Peyer's patch (tissue), 4 donors: ENCODE measurements around the gene NUP153.

ENCODE experiments used
- CTCF ChIP-seq, 6 experiments: fragments of 450-650 bp in 4 of 6; fragments of 200-600 bp in 2 of 6; sonication (generic) in 1 of 6; IDR thresholded peaks; one replicate each; pipeline ENCODE4 v1.5.1; 2017 to 2019; ENCODE audit warnings: antibody characterized with exemption in 6 of 6, mild to moderate bottlenecking in 3 of 6, moderate library complexity in 1 of 6
- POLR2A ChIP-seq, 2 donors: fragments of 450-650 bp; IDR thresholded peaks; one replicate each; pipeline ENCODE4 v1.5.1; 2017; ENCODE audit warnings: antibody characterized with exemption in 2 of 2, mild to moderate bottlenecking in 2 of 2, moderate library complexity in 2 of 2

GRCh38 chr6:17703256-17703694, 3.5 kb downstream of the NUP153 start:
- TF ChIP-seq CTCF (IDR thresholded peaks at IDR 0.05) (no peak), POLR2A (IDR thresholded peaks at IDR 0.05) (no peak)
